Nephron progenitor cell (in vitro differentiated cells): ENCODE data around the gene ADAM11.
"Not testable (repeated sequence)": the region's sequence is repeated elsewhere in the genome, so short reads cannot be mapped to it uniquely, and the experiment has no call there.

Source experiments
- DNase-seq: peaks from one replicate; pipeline ENCODE4 v3.0.0; 2021
- H3K27ac Mint-ChIP-seq: 2 replicates; pipeline ENCODE4 v1.8.0; 2021; ENCODE audit warnings: mild to moderate bottlenecking, moderate library complexity, mixed read lengths
- H3K27me3 Mint-ChIP-seq: 2 replicates; pipeline ENCODE4 v1.8.0; 2021; ENCODE audit warnings: mild to moderate bottlenecking, low read depth, mixed read lengths; ENCODE audit not compliant: poor library complexity
- H3K36me3 Mint-ChIP-seq: 2 replicates; pipeline ENCODE4 v1.8.0; 2021; ENCODE audit warnings: low read depth, mixed read lengths
- H3K4me1 Mint-ChIP-seq: 2 replicates; pipeline ENCODE4 v1.8.0; 2021; ENCODE audit warnings: mixed read lengths
- H3K4me3 Mint-ChIP-seq: 2 replicates; pipeline ENCODE4 v1.8.0; 2021; ENCODE audit warnings: mild to moderate bottlenecking, moderate library complexity, mixed read lengths
- H3K9me3 Mint-ChIP-seq: 2 replicates; pipeline ENCODE4 v1.8.0; 2021; ENCODE audit warnings: mild to moderate bottlenecking, moderate library complexity, mixed read lengths
- CTCF ChIP-seq: fragments of 200-600 bp; sonication (generic); IDR thresholded peaks from 2 replicates; pipeline ENCODE4 v1.5.0; 2021; ENCODE audit warnings: antibody characterized with exemption

Gene ADAM11

GRCh38 chr17:44820631-44821212, 61.9 kb downstream of the ADAM11 start:
- Mint-ChIP-seq H3K36me3 (peaks cover 60% of the 10 kb centered on the region), H3K27me3 (peaks cover 3% of the 10 kb centered on the region), H3K4me1 (no peaks in the 10 kb centered on the region), H3K9me3 (peaks cover 12% of the 10 kb centered on the region), H3K27ac (no peak overlapping the region), H3K4me3 (no peak overlapping the region)
- TF ChIP-seq CTCF = no peak
- no peak for DNase-seq

- Mint-ChIP-seq H3K9me3 (peaks cover 12% of the 10 kb centered on the region), H3K4me1 (peaks cover 27% of the 10 kb centered on the region), H3K36me3 (peaks cover 31% of the 10 kb centered on the region)
- H3K27ac Mint-ChIP-seq, H3K4me3 Mint-ChIP-seq, H3K27me3 Mint-ChIP-seq, DNase-seq: not testable (repeated sequence)
Measured at GRCh38 chr17:44825236-44825635, 66.4 kb downstream of the ADAM11 start.

GRCh38 chr17:44826123-44826790, 67.5 kb downstream of the ADAM11 start:
- Mint-ChIP-seq H3K4me1 (peaks cover 34% of the 10 kb centered on the region), H3K27ac (no peak overlapping the region), H3K9me3 (peaks cover 12% of the 10 kb centered on the region), H3K27me3 (peaks cover 3% of the 10 kb centered on the region), H3K36me3 (peaks cover 22% of the 10 kb centered on the region), H3K4me3 (no peak overlapping the region)
- no peak for DNase-seq
- TF ChIP-seq CTCF = no peak

GRCh38 chr17:44827863-44828262, 69.1 kb downstream of the ADAM11 start:
- H3K9me3 Mint-ChIP-seq = peaks cover 9% of the 10 kb centered on the region
- peaks cover 16% of the 10 kb centered on the region for H3K36me3 Mint-ChIP-seq
- no peak for TF ChIP-seq CTCF
- peaks cover 46% of the 10 kb centered on the region for H3K4me1 Mint-ChIP-seq
- peaks cover 3% of the 10 kb centered on the region for H3K27me3 Mint-ChIP-seq
- H3K27ac Mint-ChIP-seq = peak overlapping the region; percentile 56
- DNase-seq = no peak
- H3K4me3 Mint-ChIP-seq = peak overlapping the region; percentile 99

GRCh38 chr17:44828919-44829522, 70.2 kb downstream of the ADAM11 start:
- no peak for DNase-seq
- H3K27ac Mint-ChIP-seq = peak overlapping the region; percentile 98
- H3K36me3 Mint-ChIP-seq = peaks cover 9% of the 10 kb centered on the region
- no peak for TF ChIP-seq CTCF
- peaks cover 8% of the 10 kb centered on the region for H3K9me3 Mint-ChIP-seq
- peak overlapping the region; percentile 99 for H3K4me3 Mint-ChIP-seq
- H3K4me1 Mint-ChIP-seq = peaks cover 50% of the 10 kb centered on the region
- peaks cover 3% of the 10 kb centered on the region for H3K27me3 Mint-ChIP-seq

- Mint-ChIP-seq H3K27me3 (no peaks in the 10 kb centered on the region), H3K4me1 (peaks cover 50% of the 10 kb centered on the region), H3K27ac (peak within 1 kb of the TSS; percentile 98), H3K4me3 (peak within 1 kb of the TSS; percentile 99), H3K9me3 (peaks cover 5% of the 10 kb centered on the region), H3K36me3 (peaks cover 2% of the 10 kb centered on the region)
- TF ChIP-seq CTCF = no peak
- DNase-seq = peak; percentile 77
Measured at GRCh38 chr17:44829523-44830358, 71.0 kb downstream of the ADAM11 start, which contains the start of gene GJC1. Gene GJC1, minus strand, starts transcription at chr17:44830287. Its CDS starts 24,470 bp downstream, at chr17:44805817.
